ENCODE data around the gene DSCAML1.
A peak's percentile ranks its signal among the peaks of the same experiment; 100 is the strongest.

The DSCAML1 gene

DNA sequence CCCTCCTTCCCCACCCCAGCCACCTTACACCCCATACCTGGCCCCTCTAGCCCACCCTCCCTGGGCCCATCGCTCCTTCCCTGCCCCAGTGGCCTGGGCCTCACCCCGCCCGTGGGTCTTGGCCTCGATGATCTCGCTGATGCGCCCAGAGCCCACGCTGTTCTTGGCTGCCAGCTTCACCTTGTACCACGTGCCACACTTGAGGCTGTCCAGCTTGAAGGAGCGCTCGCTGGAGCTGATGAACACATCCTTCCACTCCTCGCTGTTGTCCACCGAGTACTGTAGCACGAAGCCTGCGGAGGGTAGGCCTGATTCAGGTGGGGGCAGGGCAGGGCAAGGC, 359.3 kb downstream of the DSCAML1 start:
- Histone ChIP-seq H3K9me3 (replicated peaks in 1 of 2; ENCODE audit: control insufficient read depth in 2 of 2, insufficient read depth in 1 of 2, low read depth in 1 of 2, low read length in 2 of 2) (peaks cover 0 to 2% of the 10 kb centered on the region in 2 donors), H3K79me1 (ENCODE audit: low read depth, low read length) (no peaks in the 10 kb centered on the region), H2BK120ac (ENCODE audit: low read depth, low read length) (no peak overlapping the region), H3K4ac (ENCODE audit: low read length) (no peak overlapping the region), H2BK12ac (ENCODE audit: low read length) (no peak overlapping the region), H2AFZ (ENCODE audit: low read length) (no peak overlapping the region), H4K91ac (ENCODE audit: low read depth, low read length, poor library complexity) (no peak overlapping the region), H2AK5ac (ENCODE audit: low read depth, low read length) (peak overlapping the region; percentile 35), H3K14ac (ENCODE audit: low read length) (peak overlapping the region; percentile 50), H3K4me3 (ENCODE audit: low read length in 2 of 2) (peak overlapping the region in 1 of 2 donors; percentile 5), H3K4me2 (ENCODE audit: insufficient read depth, low read length, poor library complexity, severe bottlenecking) (no peak overlapping the region), H2BK15ac (ENCODE audit: low read length) (peak overlapping the region; percentile 40), H3K9ac (ENCODE audit: low read depth, low read length, poor library complexity) (peak overlapping the region; percentile 24), H3K4me1 (ENCODE audit: control insufficient read depth in 2 of 2, insufficient read depth in 1 of 2, low read depth in 1 of 2, low read length in 2 of 2) (peaks cover 0 to 6% of the 10 kb centered on the region in 2 donors), H3K36me3 (replicated peaks in 1 of 2; ENCODE audit: control insufficient read depth in 2 of 2, insufficient read depth in 2 of 2, low read length in 2 of 2) (no peaks in the 10 kb centered on the region), H3K18ac (ENCODE audit: low read length) (peak overlapping the region; percentile 51), H2BK5ac (ENCODE audit: low read length) (peak overlapping the region; percentile 19), H3K27me3 (ENCODE audit: control insufficient read depth in 3 of 3, insufficient read depth in 3 of 3, low read depth in 1 of 3, low read length in 3 of 3) (peaks cover 0 to 43% (median 5%) of the 10 kb centered on the region in 3 experiments), H3K23ac (ENCODE audit: low read depth, low read length, poor library complexity) (peak overlapping the region; percentile 8), H4K8ac (ENCODE audit: low read depth, low read length) (no peak overlapping the region), H3K27ac (replicated peaks; ENCODE audit: low read length) (no peak overlapping the region)
- DNase-seq (ENCODE audit: low spot score): no peak
- no CpG with 5 or more reads among the region's 14 CpGs for WGBS, 2 donors (ENCODE audit: extremely low coverage in 2 of 2, insufficient read length in 2 of 2, insufficient replicate concordance in 1 of 2)

DNA sequence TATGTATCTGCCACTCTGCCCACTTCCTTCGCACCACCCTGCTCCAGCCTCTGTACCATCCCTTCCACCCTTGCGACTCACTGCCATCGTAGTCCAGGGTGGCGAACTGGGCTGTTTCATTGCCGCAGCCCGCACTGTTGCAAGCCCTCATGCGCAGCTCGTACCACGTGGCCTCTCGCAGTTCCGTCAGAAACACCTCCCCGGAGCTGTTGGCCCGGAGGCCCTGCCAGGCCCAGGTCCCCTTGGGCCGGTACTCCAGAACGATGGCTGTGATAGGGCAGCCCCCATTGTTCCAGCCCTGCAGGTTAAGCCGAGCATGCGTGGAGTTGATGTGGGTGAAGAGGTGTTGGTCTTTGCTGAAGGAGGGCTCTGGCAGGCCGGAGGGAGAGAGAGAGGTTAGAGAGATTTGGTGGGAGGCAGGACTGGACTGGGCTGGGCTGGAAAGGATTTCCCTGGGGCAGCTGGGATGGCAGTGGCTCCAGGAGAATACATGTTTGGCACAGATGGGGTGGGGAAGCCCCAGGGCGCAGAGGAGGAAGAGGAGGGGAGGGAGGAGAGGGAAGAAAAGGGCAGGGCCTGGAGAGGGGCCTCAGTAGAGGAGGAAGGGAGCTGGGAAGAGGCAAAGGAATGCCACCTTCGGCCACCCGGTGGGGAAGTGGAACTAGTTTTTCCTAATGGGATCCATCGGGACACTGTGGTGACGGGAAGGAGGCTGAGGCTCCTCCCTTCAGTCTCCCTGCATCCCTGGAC, 359.8 kb downstream of the DSCAML1 start:
- H3K23ac ChIP-seq (ENCODE audit: low read depth, low read length, poor library complexity): peak overlapping the region; percentile 3
- H3K18ac ChIP-seq (ENCODE audit: low read length): peak overlapping the region; percentile 31
- H4K91ac ChIP-seq (ENCODE audit: low read depth, low read length, poor library complexity): peak overlapping the region; percentile 68
- peaks cover 0 to 2% of the 10 kb centered on the region in 2 donors for H3K9me3 ChIP-seq (replicated peaks in 1 of 2; ENCODE audit: control insufficient read depth in 2 of 2, insufficient read depth in 1 of 2, low read depth in 1 of 2, low read length in 2 of 2)
- no peak overlapping the region for H2BK120ac ChIP-seq (ENCODE audit: low read depth, low read length)
- H2AFZ ChIP-seq (ENCODE audit: low read length): no peak overlapping the region
- H3K4me2 ChIP-seq (ENCODE audit: insufficient read depth, low read length, poor library complexity, severe bottlenecking): no peak overlapping the region
- peak overlapping the region; percentile 68 for H2BK12ac ChIP-seq (ENCODE audit: low read length)
- H3K27ac ChIP-seq (replicated peaks; ENCODE audit: low read length): no peak overlapping the region
- H2BK15ac ChIP-seq (ENCODE audit: low read length): peak overlapping the region; percentile 40
- no peak overlapping the region for H3K4me3 ChIP-seq (ENCODE audit: low read length in 2 of 2)
- H2AK5ac ChIP-seq (ENCODE audit: low read depth, low read length): peak overlapping the region; percentile 35
- peak overlapping the region; percentile 50 for H3K14ac ChIP-seq (ENCODE audit: low read length)
- H3K4ac ChIP-seq (ENCODE audit: low read length): peak overlapping the region; percentile 58
- no peak for DNase-seq (ENCODE audit: low spot score)
- H2BK5ac ChIP-seq (ENCODE audit: low read length): no peak overlapping the region
- peaks cover 0 to 42% (median 5%) of the 10 kb centered on the region in 3 experiments for H3K27me3 ChIP-seq (ENCODE audit: control insufficient read depth in 3 of 3, insufficient read depth in 3 of 3, low read depth in 1 of 3, low read length in 3 of 3)
- no peaks in the 10 kb centered on the region for H3K36me3 ChIP-seq (replicated peaks in 1 of 2; ENCODE audit: control insufficient read depth in 2 of 2, insufficient read depth in 2 of 2, low read length in 2 of 2)
- H3K9ac ChIP-seq (ENCODE audit: low read depth, low read length, poor library complexity): no peak overlapping the region
- H4K8ac ChIP-seq (ENCODE audit: low read depth, low read length): no peak overlapping the region
- no peaks in the 10 kb centered on the region for H3K79me1 ChIP-seq (ENCODE audit: low read depth, low read length)
- WGBS, 2 donors (ENCODE audit: extremely low coverage in 2 of 2, insufficient read length in 2 of 2, insufficient replicate concordance in 1 of 2): no CpG with 5 or more reads among the region's 23 CpGs
- peaks cover 0 to 6% of the 10 kb centered on the region in 2 donors for H3K4me1 ChIP-seq (ENCODE audit: control insufficient read depth in 2 of 2, insufficient read depth in 1 of 2, low read depth in 1 of 2, low read length in 2 of 2)

GRCh38 chr11:117435326-117435725, 361.7 kb downstream of the DSCAML1 start:
- H3K14ac ChIP-seq (ENCODE audit: low read length): no peak overlapping the region
- no peak overlapping the region for H4K8ac ChIP-seq (ENCODE audit: low read depth, low read length)
- no peak overlapping the region for H3K4me2 ChIP-seq (ENCODE audit: insufficient read depth, low read length, poor library complexity, severe bottlenecking)
- no peak overlapping the region for H3K9ac ChIP-seq (ENCODE audit: low read depth, low read length, poor library complexity)
- no peak overlapping the region for H2BK15ac ChIP-seq (ENCODE audit: low read length)
- no CpG with 5 or more reads among the region's 6 CpGs for WGBS, 2 donors (ENCODE audit: extremely low coverage in 2 of 2, insufficient read length in 2 of 2, insufficient replicate concordance in 1 of 2)
- H4K91ac ChIP-seq (ENCODE audit: low read depth, low read length, poor library complexity): no peak overlapping the region
- H2BK5ac ChIP-seq (ENCODE audit: low read length): no peak overlapping the region
- H3K9me3 ChIP-seq (replicated peaks in 1 of 2; ENCODE audit: control insufficient read depth in 2 of 2, insufficient read depth in 1 of 2, low read depth in 1 of 2, low read length in 2 of 2): no peaks in the 10 kb centered on the region
- no peaks in the 10 kb centered on the region for H3K79me1 ChIP-seq (ENCODE audit: low read depth, low read length)
- H2BK12ac ChIP-seq (ENCODE audit: low read length): no peak overlapping the region
- no peak overlapping the region for H2BK120ac ChIP-seq (ENCODE audit: low read depth, low read length)
- no peak overlapping the region for H3K4ac ChIP-seq (ENCODE audit: low read length)
- H3K36me3 ChIP-seq (replicated peaks in 1 of 2; ENCODE audit: control insufficient read depth in 2 of 2, insufficient read depth in 2 of 2, low read length in 2 of 2): no peaks in the 10 kb centered on the region
- peaks cover 0 to 45% (median 3%) of the 10 kb centered on the region in 3 experiments for H3K27me3 ChIP-seq (ENCODE audit: control insufficient read depth in 3 of 3, insufficient read depth in 3 of 3, low read depth in 1 of 3, low read length in 3 of 3)
- DNase-seq (ENCODE audit: low spot score): no peak
- H2AK5ac ChIP-seq (ENCODE audit: low read depth, low read length): no peak overlapping the region
- no peak overlapping the region for H3K18ac ChIP-seq (ENCODE audit: low read length)
- no peak overlapping the region for H3K27ac ChIP-seq (replicated peaks; ENCODE audit: low read length)
- peaks cover 1 to 9% of the 10 kb centered on the region in 2 donors for H3K4me1 ChIP-seq (ENCODE audit: control insufficient read depth in 2 of 2, insufficient read depth in 1 of 2, low read depth in 1 of 2, low read length in 2 of 2)
- no peak overlapping the region for H3K4me3 ChIP-seq (ENCODE audit: low read length in 2 of 2)
- no peak overlapping the region for H2AFZ ChIP-seq (ENCODE audit: low read length)
- H3K23ac ChIP-seq (ENCODE audit: low read depth, low read length, poor library complexity): peak overlapping the region; percentile 39

- no peak for DNase-seq (ENCODE audit: low spot score)
- Histone ChIP-seq H3K4me3 (ENCODE audit: low read length in 2 of 2) (no peak overlapping the region), H3K27me3 (ENCODE audit: control insufficient read depth in 3 of 3, insufficient read depth in 3 of 3, low read depth in 1 of 3, low read length in 3 of 3) (peaks cover 0 to 42% (median 3%) of the 10 kb centered on the region in 3 experiments), H2BK5ac (ENCODE audit: low read length) (no peak overlapping the region), H3K9me3 (replicated peaks in 1 of 2; ENCODE audit: control insufficient read depth in 2 of 2, insufficient read depth in 1 of 2, low read depth in 1 of 2, low read length in 2 of 2) (no peaks in the 10 kb centered on the region), H3K4me1 (ENCODE audit: control insufficient read depth in 2 of 2, insufficient read depth in 1 of 2, low read depth in 1 of 2, low read length in 2 of 2) (peaks cover 9 to 14% of the 10 kb centered on the region in 2 donors), H3K27ac (replicated peaks; ENCODE audit: low read length) (no peak overlapping the region), H2AFZ (ENCODE audit: low read length) (no peak overlapping the region), H3K9ac (ENCODE audit: low read depth, low read length, poor library complexity) (no peak overlapping the region), H2BK120ac (ENCODE audit: low read depth, low read length) (no peak overlapping the region), H2BK15ac (ENCODE audit: low read length) (no peak overlapping the region), H2BK12ac (ENCODE audit: low read length) (no peak overlapping the region), H3K4ac (ENCODE audit: low read length) (no peak overlapping the region), H3K18ac (ENCODE audit: low read length) (no peak overlapping the region), H3K23ac (ENCODE audit: low read depth, low read length, poor library complexity) (no peak overlapping the region), H4K91ac (ENCODE audit: low read depth, low read length, poor library complexity) (no peak overlapping the region), H3K36me3 (replicated peaks in 1 of 2; ENCODE audit: control insufficient read depth in 2 of 2, insufficient read depth in 2 of 2, low read length in 2 of 2) (no peaks in the 10 kb centered on the region), H3K4me2 (ENCODE audit: insufficient read depth, low read length, poor library complexity, severe bottlenecking) (no peak overlapping the region), H2AK5ac (ENCODE audit: low read depth, low read length) (no peak overlapping the region), H3K79me1 (ENCODE audit: low read depth, low read length) (no peaks in the 10 kb centered on the region), H3K14ac (ENCODE audit: low read length) (no peak overlapping the region), H4K8ac (ENCODE audit: low read depth, low read length) (no peak overlapping the region)
- 100% methylated on average over 1 of the region's 1 CpG; no CpG with 5 or more reads in 1 of the 2 donors for WGBS, 2 donors (ENCODE audit: extremely low coverage in 2 of 2, insufficient read length in 2 of 2, insufficient replicate concordance in 1 of 2)
Measured at GRCh38 chr11:117434481-117434880, 362.5 kb downstream of the DSCAML1 start.
